NCI-H82 treated with DMSO at 0.1 percent for 48 hours (cell line): Measurements from ENCODE around the gene SPOCK1.
"Not testable (repeated sequence)": the region's sequence is repeated elsewhere in the genome, so short reads cannot be mapped to it uniquely, and the experiment has no call there.

Source experiments
- DNase-seq: peaks from one replicate; lab custom pipeline; 2025; ENCODE audit not compliant: unreplicated experiment; lab: John Stamatoyannopoulos, UW

Gene SPOCK1

DNA sequence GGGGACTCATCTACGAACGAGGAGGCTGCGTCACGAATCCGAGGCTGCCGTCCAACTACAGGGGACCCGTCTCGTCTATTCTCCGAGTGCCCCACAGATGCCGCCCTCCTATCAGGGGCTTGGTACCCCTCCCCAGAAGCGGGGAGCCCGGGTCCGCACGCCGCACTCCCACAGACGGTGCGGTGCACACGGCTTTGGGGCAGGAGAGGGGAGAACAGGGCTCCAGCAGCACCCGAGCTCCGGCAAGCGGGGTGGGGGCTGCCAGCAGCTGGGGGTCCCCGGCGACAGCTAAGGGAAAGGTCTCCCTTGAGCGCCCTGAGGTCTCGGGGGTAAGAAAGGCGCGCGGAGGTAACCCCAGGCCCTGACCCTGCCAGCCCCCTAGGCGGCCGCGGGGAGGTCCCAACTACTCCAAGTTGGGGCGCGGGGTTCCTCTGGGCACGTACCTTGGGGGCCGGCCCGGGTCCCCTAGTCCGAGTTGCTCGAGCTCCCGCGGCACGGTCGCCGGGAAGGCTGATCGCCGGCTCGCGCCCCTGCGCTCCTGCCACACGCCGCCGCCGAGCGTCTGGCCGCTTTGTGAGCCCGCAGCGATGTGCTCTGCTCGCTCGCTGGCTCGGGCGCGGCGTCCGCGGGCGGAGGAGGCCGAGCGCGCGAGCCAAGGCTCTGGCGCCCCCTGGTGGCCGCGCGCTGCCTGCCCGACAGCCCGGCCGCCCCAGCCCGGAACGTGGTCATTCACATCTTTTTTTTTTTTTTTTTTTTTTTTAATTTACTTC, at the start of gene SPOCK1:
Gene SPOCK1, minus strand, starts transcription at position 591 of the 770 bp plus-strand sequence.
- DNase-seq: peak; percentile 20

DNA sequence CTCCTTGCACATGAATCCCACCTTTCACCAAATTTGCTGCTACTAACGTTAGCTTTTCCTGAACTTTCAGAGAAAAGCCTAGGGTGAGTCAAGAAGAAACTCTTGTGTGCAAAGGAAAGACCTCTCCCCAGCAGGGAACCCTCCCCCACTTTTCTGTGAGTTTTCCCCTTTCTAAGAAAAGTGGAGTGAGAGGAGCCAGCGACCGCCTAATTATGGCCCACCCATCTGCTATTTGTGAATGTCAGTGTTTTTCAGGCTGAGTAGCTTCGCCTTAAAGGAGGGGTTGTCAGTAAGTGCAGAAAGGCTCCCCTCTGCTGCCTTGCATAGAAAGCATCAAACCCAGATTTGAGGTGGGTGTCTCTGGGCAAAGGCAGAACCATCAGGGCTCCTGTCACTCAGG, 46.8 kb upstream of the SPOCK1 start:
- DNase-seq: no peak

GRCh38 chr5:137535449-137535848, 36.3 kb upstream of the SPOCK1 start:
- not testable (repeated sequence) for DNase-seq

DNA sequence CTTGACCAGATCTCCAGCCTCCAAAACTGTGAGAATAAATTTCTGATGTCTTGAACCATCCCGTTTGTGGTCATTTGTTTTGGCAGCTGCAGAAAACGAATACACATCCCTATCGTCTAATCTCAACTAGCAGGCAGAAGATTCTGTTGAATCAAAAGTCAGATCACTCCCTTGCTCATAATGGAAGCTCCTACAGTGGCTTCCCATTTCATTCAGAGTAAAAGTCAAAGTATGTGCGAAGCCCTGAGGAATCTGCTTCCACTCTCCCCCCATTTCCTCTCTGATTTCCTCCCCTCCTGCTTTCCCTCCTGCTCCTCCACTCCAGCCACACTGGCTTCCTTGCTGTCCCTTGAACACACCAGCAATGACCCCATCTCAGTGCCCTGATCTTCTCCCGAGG, 34.8 kb upstream of the SPOCK1 start:
- no peak for DNase-seq

DNA sequence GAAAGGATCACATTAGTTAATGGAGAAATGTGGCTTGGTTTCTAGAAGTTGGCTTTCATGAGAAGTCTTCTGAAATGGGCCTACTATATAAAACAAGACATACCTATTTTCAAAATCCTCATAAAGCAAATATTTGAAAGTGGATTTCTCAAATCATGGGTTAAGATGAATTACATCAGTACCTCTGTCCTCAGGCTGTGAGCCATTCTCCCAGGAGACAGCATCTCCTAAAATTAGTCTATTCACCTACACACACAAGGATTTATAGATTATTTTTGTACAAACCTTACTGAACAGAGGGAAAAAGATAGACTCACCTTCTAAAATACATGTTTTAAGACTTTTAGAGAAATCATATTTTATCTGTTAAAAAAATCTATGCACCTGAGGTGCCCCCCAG, 32.1 kb upstream of the SPOCK1 start:
- DNase-seq: no peak

DNA sequence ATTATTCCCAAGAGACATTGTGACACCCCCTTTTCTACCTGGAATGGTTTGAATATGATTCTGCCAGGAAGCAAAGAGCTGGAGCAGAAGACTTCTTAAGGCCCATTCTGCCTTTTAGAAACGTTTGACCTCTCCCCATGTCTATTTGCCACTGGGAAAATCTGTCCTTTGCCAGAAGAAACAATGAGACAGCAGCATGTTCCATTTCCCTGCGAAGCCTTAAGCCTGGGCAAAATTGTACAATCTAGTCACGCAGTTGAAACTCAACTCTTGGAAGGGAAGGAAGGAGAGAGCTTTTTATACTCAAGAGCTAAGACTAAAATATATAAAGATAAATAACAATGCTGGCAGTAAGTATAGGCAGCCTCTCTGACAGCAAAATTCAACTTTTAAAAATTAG, 22.1 kb upstream of the SPOCK1 start:
- no peak for DNase-seq

DNA sequence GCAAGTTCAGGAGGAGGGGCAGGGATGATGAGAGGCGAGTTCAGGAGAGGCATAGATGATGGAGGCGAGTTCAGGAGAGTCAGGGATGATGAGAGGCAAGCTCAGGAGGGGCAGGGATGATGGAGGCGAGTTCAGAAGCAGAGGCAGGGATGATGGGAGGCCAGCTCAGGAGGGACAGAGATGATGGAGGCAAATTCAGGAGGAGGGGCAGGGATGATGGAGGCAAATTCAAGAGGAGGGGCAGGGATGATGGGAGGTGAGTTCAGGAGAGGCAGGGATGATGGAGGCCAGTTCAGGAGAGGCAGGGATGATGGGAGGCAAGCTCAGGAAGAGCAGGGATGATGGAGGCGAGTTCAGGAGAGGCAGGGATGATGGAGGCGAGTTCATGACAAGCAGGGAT, 17.8 kb upstream of the SPOCK1 start:
- no peak for DNase-seq

GRCh38 chr5:137516251-137516797, 17.2 kb upstream of the SPOCK1 start:
- DNase-seq: peak; percentile 92

DNA sequence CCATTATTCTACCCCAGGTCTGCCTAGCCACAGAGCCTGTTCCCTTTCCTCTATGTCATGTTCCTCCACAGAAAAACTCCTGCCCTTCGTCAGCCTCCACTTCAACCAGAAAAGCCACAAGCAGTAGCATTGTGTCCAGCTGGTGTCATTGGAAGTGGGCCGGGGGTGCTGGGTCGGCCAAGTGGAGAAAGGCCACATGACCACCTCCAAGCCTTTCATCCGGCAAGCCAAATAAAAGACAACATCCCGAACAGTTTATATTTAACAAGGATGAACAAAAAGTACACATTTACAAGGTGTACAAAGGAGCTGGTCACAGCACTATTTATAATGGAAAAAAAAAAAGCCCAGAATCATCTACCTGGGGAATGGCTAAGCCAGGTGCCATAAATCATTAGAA, 16.1 kb upstream of the SPOCK1 start:
- DNase-seq: no peak

GRCh38 chr5:137510671-137511070, 11.5 kb upstream of the SPOCK1 start:
- DNase-seq: no peak

DNA sequence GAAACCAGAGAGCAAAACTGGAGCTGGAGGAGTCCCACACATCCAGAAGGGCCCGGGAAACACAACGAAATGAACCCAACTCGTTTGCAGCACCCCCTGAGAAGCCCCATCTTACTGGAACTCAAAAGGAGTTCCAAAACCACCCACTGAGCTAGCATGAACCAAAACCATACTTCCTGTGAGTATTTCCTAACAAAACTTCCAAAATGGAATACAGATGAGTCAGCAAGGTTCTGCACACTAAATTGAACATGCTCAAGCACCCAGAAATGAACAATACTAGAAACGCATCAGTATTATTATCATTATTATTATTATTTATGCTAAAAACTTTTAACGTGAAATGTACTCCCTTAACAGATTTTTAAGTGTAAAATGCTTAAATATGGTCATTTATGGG, 8.0 kb upstream of the SPOCK1 start:
- DNase-seq: no peak

DNA sequence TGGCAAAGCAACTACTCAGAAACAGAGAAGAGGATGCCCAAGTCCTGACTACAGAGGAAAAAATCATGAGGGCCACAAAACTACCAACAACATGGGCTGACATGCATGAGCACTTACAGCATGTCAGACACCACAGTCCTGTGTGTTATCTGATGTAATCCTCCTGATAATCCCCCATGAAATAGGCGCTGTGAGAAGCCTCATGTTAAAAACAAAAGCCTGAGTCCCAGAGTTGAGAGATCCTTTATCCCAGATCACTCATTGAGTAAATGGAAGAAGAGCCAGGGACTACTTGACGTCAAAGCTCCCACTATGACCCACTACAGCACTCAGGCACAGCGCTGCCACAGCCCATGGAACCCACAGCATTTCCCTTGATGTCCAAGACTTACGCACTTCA, 7.2 kb upstream of the SPOCK1 start:
- peak; percentile 55 for DNase-seq

GRCh38 chr5:137504916-137505315, 5.8 kb upstream of the SPOCK1 start:
- DNase-seq: no peak

DNA sequence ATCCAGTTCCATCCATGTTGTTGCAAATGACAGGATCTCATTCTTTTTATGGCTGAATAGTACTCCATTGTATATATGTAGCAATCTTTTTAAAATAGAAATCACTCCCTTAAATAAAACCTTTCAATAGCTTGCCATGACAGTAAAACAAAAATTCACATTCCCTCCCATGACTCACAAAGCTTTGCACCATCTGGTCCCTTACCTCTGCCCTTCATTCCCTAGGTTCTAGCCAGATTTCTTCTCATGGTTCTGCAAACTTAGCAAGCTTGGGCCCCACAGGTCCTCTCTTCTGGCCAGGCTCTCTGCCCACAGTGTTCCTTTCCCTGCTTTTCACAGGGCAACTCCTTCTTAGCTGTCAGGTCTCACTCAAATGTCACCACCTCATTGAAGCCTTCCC, 4.3 kb upstream of the SPOCK1 start:
- DNase-seq: no peak

- DNase-seq: no peak
Measured at GRCh38 chr5:137502632-137503031, 3.5 kb upstream of the SPOCK1 start.

GRCh38 chr5:137501846-137502406, 2.8 kb upstream of the SPOCK1 start:
- DNase-seq: no peak

GRCh38 chr5:137501226-137501625, 2.1 kb upstream of the SPOCK1 start:
- no peak for DNase-seq

GRCh38 chr5:137500615-137501225, 1.6 kb upstream of the SPOCK1 start:
- no peak for DNase-seq

DNA sequence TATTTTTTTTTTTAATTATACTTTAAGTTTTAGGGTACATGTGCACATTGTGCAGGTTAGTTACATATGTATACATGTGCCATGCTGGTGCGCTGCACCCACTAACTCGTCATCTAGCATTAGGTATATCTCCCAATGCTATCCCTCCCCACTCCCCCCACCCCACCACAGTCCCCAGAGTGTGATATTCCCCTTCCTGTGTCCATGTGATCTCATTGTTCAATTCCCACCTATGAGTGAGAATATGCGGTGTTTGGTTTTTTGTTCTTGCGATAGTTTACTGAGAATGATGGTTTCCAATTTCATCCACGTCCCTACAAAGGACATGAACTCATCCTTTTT, 351 bp upstream of the SPOCK1 start:
- not testable (repeated sequence) for DNase-seq

GRCh38 chr5:137498301-137498735, 808 bp downstream of the SPOCK1 start:
- DNase-seq: no peak

GRCh38 chr5:137497396-137498290, 1.5 kb downstream of the SPOCK1 start:
- DNase-seq: no peak
